Glomerular endothelial cell (primary cell): Measurements from ENCODE around the gene ARHGEF28. TPM values are rescaled to one million over a fixed set of nuclear protein-coding genes. Genes with fewer than 3 reads are reported as not detected.

Experiments used
- DNase-seq: peaks from one replicate; pipeline ENCODE4 v3.0.0-alpha.2; 2011; ENCODE audit warnings: low read depth, low spot score; ENCODE audit errors: extremely low read depth
- total RNA-seq: library from RNA; depleted of rRNA; stranded (reverse); fragments of >200 nt; gene quantifications from 2 replicates; pipeline ENCODE4 v1.2.3, GENCODE V29; 2015

Gene ARHGEF28
- total RNA-seq, 1 donor from 2014 or later = 143 TPM

GRCh38 chr5:73810429-73810828 is 184.4 kb downstream of the ARHGEF28 start:
- DNase-seq = no peak

GRCh38 chr5:73812457-73812856 is 186.5 kb downstream of the ARHGEF28 start:
- no peak for DNase-seq

- no peak for DNase-seq
Observed at GRCh38 chr5:73812962-73813588, 187.1 kb downstream of the ARHGEF28 start.

- no peak for DNase-seq
Observed at GRCh38 chr5:73814233-73814846, 188.3 kb downstream of the ARHGEF28 start.

- no peak for DNase-seq
Observed at GRCh38 chr5:73815631-73816030, 189.6 kb downstream of the ARHGEF28 start.

- DNase-seq = no peak
Observed at GRCh38 chr5:73816656-73817420, 190.8 kb downstream of the ARHGEF28 start.

- no peak for DNase-seq
Observed at GRCh38 chr5:73818357-73818756, 192.4 kb downstream of the ARHGEF28 start.

- no peak for DNase-seq
Observed at GRCh38 chr5:73820326-73820725, 194.3 kb downstream of the ARHGEF28 start.

GRCh38 chr5:73821003-73821402 is 195.0 kb downstream of the ARHGEF28 start:
- DNase-seq = no peak

- DNase-seq = no peak
Observed at GRCh38 chr5:73822278-73822988, 196.4 kb downstream of the ARHGEF28 start.

GRCh38 chr5:73822989-73823339 is 197.0 kb downstream of the ARHGEF28 start:
- no peak for DNase-seq

GRCh38 chr5:73823508-73823925 is 197.5 kb downstream of the ARHGEF28 start:
- no peak for DNase-seq

- no peak for DNase-seq
Observed at GRCh38 chr5:73825199-73825598, 199.2 kb downstream of the ARHGEF28 start.

- no peak for DNase-seq
Observed at GRCh38 chr5:73825736-73826135, 199.7 kb downstream of the ARHGEF28 start.

GRCh38 chr5:73826301-73827105 is 200.5 kb downstream of the ARHGEF28 start:
- no peak for DNase-seq

GRCh38 chr5:73827106-73827450 is 201.1 kb downstream of the ARHGEF28 start:
- DNase-seq = no peak

- DNase-seq = no peak
Observed at GRCh38 chr5:73828465-73828864, 202.5 kb downstream of the ARHGEF28 start.

GRCh38 chr5:73830646-73831045 is 204.7 kb downstream of the ARHGEF28 start:
- no peak for DNase-seq

GRCh38 chr5:73831066-73831465 is 205.1 kb downstream of the ARHGEF28 start:
- no peak for DNase-seq

- DNase-seq = no peak
Observed at GRCh38 chr5:73834693-73835092, 208.7 kb downstream of the ARHGEF28 start.

- no peak for DNase-seq
Observed at GRCh38 chr5:73835726-73836125, 209.7 kb downstream of the ARHGEF28 start.
